ENCODE data around the gene MMP15. TPM values are rescaled to one million over a fixed set of nuclear protein-coding genes. Genes with fewer than 3 reads are reported as not detected.

MMP15 gene
- total and polyA plus RNA-seq, 4 donors: 7.0 to 38.8 (median 21.4) TPM

- DNase-seq (ENCODE audit: low spot score): no peak
- Histone ChIP-seq H3K4me3 (ENCODE audit: low read depth in 1 of 3, low read length in 3 of 3) (no peak overlapping the region), H3K36me3 (ENCODE audit: control insufficient read depth in 4 of 4, insufficient read depth in 3 of 4, low read depth in 1 of 4, low read length in 3 of 4) (peaks cover 4 to 16% (median 6%) of the 10 kb centered on the region in 4 donors), H3K9ac (ENCODE audit: low read depth in 1 of 2, low read length in 2 of 2) (no peak overlapping the region), H3K4me1 (ENCODE audit: control insufficient read depth in 4 of 4, insufficient read depth in 4 of 4, low read length in 3 of 4) (no peaks in the 10 kb centered on the region), H3K27me3 (ENCODE audit: control insufficient read depth in 4 of 4, insufficient read depth in 4 of 4, low read length in 3 of 4) (no peaks in the 10 kb centered on the region), H3K27ac (ENCODE audit: low read depth in 1 of 2, low read length in 2 of 2) (no peak overlapping the region), H3K9me3 (ENCODE audit: control insufficient read depth in 4 of 4, low read length in 3 of 4) (no peaks in the 10 kb centered on the region)
- 97% methylated on average over 6 of the region's 6 CpGs for WGBS
- no peak for TF ChIP-seq REST (IDR thresholded peaks at IDR 0.05)
- no peak for TF ChIP-seq ZBTB33 (IDR thresholded peaks at IDR 0.05)
- no peak for TF ChIP-seq FOXA1 (IDR thresholded peaks at IDR 0.05)
- no peak for TF ChIP-seq FOXA2 (IDR thresholded peaks at IDR 0.05)
- TF ChIP-seq GABPA (IDR thresholded peaks at IDR 0.05 in 1 of 2, conservative IDR thresholded peaks at IDR 0.05 in 1 of 2): no peak
- no peak for TF ChIP-seq SP1 (IDR thresholded peaks at IDR 0.05)
- no peak for TF ChIP-seq HNF4G (IDR thresholded peaks at IDR 0.05)
- TF ChIP-seq TAF1 (conservative IDR thresholded peaks at IDR 0.05): no peak
These were observed 33.5 kb upstream of the MMP15 start for GRCh38 chr16:57992084-57992483.

DNA sequence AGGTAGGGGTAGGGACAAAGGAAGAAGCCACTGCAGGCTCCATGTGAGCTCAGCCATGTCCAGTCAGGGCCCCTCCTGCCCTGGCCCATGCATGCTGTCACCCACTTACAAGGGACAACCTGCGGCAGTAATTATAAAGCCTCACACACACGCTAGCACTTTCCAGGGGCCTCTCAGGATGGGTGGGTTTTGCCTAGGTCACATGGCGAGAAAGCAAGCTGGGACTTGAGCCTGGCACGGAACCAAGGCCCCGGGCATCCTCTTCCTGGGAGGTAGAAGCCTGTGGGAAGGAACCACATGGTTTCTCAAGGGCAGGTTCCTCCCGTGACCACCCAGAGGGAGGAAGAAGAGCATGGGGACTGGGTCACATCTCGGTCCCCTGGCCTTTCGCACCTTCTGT lies 32.1 kb upstream of the MMP15 start:
- DNase-seq (ENCODE audit: low spot score): no peak
- H3K27ac ChIP-seq (ENCODE audit: low read depth in 1 of 2, low read length in 2 of 2): no peak overlapping the region

More for the DNA sequence above, 32.1 kb upstream of the MMP15 start:
- H3K27me3 ChIP-seq (ENCODE audit: control insufficient read depth in 4 of 4, insufficient read depth in 4 of 4, low read length in 3 of 4): no peaks in the 10 kb centered on the region
- 86% methylated on average over 8 of the region's 8 CpGs for WGBS
- no peak overlapping the region for H3K9ac ChIP-seq (ENCODE audit: low read depth in 1 of 2, low read length in 2 of 2)
- no peak overlapping the region for H3K4me3 ChIP-seq (ENCODE audit: low read depth in 1 of 3, low read length in 3 of 3)
- H3K9me3 ChIP-seq (ENCODE audit: control insufficient read depth in 4 of 4, low read length in 3 of 4): no peaks in the 10 kb centered on the region
- H3K4me1 ChIP-seq (ENCODE audit: control insufficient read depth in 4 of 4, insufficient read depth in 4 of 4, low read length in 3 of 4): no peaks in the 10 kb centered on the region
- TF ChIP-seq FOXA2 (IDR thresholded peaks at IDR 0.05) (no peak), JUND (IDR thresholded peaks at IDR 0.05) (no peak), RXRA (IDR thresholded peaks at IDR 0.05) (no peak), YY1 (IDR thresholded peaks at IDR 0.05) (no peak), TAF1 (conservative IDR thresholded peaks at IDR 0.05) (no peak), REST (IDR thresholded peaks at IDR 0.05) (no peak)
- peaks cover 4 to 25% (median 11%) of the 10 kb centered on the region in 4 donors for H3K36me3 ChIP-seq (ENCODE audit: control insufficient read depth in 4 of 4, insufficient read depth in 3 of 4, low read depth in 1 of 4, low read length in 3 of 4)

Measured in liver (tissue), 9 donors.